NCI-H510A treated with DMSO at 0.1 percent for 48 hours (cell line): ENCODE results near the gene OR7E24.
"Not testable (repeated sequence)": the region's sequence is repeated elsewhere in the genome, so short reads cannot be mapped to it uniquely, and the experiment has no call there.

Source experiments
- DNase-seq: peaks from one replicate; lab custom pipeline; 2025; lab: John Stamatoyannopoulos, UW

Gene OR7E24

DNA sequence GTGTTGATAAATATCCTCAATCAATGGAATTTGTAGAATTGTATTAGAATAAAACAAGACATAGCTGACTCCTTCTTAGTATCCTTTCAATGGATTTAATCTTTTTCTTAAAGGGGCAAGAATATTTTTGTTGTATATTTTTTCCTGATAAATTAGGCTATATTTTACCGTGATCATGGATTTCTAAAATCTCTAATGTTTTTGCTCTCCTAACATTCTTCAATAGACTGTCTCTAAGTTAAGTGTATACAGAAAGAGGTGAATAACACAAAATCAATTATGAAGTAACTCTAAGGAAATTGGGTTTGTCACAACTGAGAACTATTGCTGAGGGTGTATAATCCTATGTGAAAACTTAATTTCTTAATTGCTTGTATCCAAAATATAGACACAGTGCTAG, at the start of gene OR7E24:
OR7E24 (plus strand) TSS at position 301 of the 400 bp plus-strand sequence. CDS start 114 bp downstream, outside the sequence.
- DNase-seq, result no peak

GRCh38 chr19:9205501-9206113, 45.1 kb upstream of the OR7E24 start:
- DNase-seq, result peak; percentile 23

- no peak for DNase-seq
Observed at GRCh38 chr19:9219489-9219888, 31.2 kb upstream of the OR7E24 start, which contains the start of gene OR7D4. OR7D4 (minus strand) TSS chr19:9219589; CDS start chr19:9214837, 4,752 bp downstream.

- DNase-seq, result no peak
Observed at GRCh38 chr19:9251236-9251635, 506 bp downstream of the OR7E24 start.

GRCh38 chr19:9283485-9283884, 32.8 kb downstream of the OR7E24 start:
- not testable (repeated sequence) for DNase-seq

DNA sequence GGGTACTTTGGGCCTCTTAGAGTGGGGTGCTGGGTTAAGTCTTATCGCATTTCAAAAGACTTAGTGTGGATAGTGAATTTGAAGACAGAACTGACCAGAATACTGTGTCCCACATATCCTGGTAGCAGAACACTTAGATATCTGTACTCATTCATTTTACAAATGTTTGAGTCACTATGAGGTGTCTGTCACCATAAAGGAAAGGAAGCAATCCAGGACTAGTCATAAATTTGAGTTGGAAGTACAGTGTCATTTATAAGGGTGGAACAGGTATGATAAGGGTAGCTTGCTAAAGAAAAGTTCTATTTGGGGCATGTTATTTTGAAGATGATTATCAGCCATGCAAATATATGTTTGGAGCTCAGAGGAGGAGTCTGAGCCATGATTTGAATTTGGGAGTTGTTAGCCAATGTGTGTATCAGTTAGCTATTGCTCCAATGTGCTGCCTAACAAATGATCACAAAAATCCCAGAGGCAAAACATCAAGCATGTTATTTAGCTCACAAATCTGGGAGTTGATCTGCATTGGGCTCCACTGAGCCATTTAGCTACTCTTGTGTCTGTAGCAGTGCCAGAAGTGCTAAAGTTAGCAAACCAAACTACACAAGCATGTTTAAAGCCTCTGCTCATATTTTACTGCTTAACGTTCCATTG, 38.6 kb downstream of the OR7E24 start:
- no peak for DNase-seq

- no peak for DNase-seq
Observed at GRCh38 chr19:9295411-9295849, 44.7 kb downstream of the OR7E24 start.

GRCh38 chr19:9296336-9296735, 45.6 kb downstream of the OR7E24 start:
- DNase-seq, result no peak
